CD4-positive, alpha-beta T cell treated with Interleukin-17A for 1 hour (primary cell): ENCODE results near the gene MAOA.
"Not testable (repeated sequence)": the region's sequence is repeated elsewhere in the genome, so short reads cannot be mapped to it uniquely, and the experiment has no call there.

Source experiments
- DNase-seq: peaks from one replicate; pipeline ENCODE4 v3.0.0-alpha.2; 2020

The MAOA gene

DNA sequence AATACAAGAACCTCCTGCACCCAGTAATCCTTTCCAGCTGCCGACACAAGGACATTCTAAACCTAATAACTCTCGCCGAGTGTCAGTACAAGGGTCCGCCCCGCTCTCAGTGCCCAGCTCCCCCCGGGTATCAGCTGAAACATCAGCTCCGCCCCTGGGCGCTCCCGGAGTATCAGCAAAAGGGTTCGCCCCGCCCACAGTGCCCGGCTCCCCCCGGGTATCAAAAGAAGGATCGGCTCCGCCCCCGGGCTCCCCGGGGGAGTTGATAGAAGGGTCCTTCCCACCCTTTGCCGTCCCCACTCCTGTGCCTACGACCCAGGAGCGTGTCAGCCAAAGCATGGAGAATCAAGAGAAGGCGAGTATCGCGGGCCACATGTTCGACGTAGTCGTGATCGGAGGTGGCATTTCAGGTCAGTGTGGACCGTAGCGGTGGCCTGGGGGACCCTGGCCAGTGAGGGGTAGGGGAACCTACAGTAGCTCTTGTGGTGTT lies at the start of gene MAOA:
Gene MAOA (plus strand): TSS at position 295 of the 490 bp plus-strand sequence. CDS start 43 bp downstream, at position 338.
- DNase-seq: peak; percentile 42

- no peak for DNase-seq
Measured at GRCh38 chrX:43612400-43612799, 43.7 kb upstream of the MAOA start.

DNA sequence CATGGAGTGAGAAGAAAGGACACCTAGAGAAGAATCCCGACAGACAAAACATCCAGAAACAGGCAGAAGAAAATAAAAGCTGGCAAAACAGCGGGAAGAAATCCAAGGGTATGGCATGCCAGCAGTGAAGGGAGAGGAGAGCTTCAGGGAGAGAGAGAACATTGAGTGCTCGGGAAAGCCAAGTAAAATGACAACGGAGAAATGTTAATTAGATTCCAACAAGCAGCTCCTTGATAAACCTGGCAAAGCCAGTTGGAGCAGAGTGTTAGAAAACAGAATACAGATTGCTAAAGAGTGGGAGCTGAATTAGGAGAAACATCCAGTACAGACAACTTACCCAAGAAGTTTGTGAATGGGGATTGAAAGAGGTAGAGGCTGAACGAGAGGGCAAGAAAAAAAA lies 40.4 kb upstream of the MAOA start:
- no peak for DNase-seq

- DNase-seq: no peak
Measured at GRCh38 chrX:43618366-43619205, 37.5 kb upstream of the MAOA start.

DNA sequence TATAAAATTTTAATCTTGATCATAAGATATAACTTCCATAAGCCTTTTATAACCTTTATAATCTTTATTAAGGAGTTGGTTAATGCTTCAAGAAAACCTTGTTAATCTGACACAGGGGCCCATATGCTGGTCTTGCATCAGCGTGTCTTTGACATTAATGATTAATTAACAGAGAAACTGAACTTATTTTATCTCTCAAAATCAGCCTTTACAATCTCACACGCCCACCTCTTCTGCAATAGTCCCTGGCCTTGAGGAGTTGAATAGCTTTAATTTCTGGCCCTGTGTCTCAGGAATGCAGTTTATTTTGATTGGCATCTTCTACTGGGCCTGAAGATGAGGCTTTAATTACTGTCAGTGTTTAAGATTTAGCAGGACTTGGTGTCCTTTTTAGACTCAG lies 36.2 kb upstream of the MAOA start:
- DNase-seq: not testable (repeated sequence)

GRCh38 chrX:43627147-43627546 lies 29.0 kb upstream of the MAOA start:
- DNase-seq: no peak

- DNase-seq: no peak
Measured at GRCh38 chrX:43627669-43628068, 28.4 kb upstream of the MAOA start.

- no peak for DNase-seq
Measured at GRCh38 chrX:43629229-43629628, 26.9 kb upstream of the MAOA start.

DNA sequence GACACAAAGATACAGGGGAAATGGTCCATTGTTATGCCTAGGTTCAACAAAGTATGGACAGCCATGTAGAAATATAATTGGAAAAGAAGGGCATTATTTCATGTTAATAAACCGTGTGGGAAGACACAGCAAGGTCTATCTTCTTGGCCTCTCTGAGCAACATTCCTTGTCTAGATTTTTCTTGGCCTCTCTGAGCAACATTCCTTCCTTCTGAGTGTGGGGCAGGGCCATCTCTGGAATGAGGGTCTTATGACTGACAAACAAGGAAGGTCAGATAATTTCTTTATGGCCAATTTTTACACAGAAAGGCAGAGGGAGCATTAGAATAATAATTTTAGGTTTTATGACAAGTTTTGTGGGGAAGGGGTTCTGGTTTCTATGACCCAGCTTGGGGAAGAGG lies 24.3 kb upstream of the MAOA start:
- no peak for DNase-seq

DNA sequence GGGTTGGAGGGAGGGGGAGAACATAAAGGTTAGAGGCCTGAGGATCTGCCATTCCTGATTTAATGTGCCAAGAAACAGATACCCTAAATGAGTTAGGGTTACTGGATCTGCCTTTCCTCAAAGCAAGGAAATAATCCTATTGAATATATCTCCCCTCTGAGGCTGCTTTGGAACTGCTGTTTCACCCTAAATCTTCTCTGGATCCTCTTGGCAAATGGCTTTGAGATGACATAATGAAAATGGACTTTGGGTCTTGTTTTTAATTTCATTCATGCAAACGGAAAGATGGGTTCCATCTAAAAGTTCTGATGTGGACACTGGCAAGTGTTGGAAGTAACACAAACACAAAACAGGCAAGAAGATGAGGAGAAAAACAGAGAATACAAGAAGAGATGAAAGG lies 23.0 kb upstream of the MAOA start:
- DNase-seq: no peak

DNA sequence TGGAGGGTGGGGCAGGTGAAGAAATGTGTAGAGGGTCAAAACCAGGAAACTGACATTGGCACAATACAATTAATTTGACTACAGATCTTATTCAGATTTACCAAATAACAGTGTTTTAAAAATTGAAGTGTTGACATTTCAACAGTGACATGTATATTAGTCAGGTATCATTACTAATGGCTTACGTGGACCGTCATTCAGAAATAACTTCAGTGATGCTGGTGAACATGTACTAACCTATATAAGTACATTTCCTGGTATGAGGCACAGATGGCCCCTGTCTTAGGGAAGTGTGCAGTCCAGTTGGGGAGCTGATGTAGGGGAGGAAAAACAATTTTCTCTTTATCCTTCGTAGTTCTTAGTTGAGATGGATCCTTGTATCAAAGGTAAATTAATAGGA lies 22.3 kb upstream of the MAOA start:
- DNase-seq: no peak

DNA sequence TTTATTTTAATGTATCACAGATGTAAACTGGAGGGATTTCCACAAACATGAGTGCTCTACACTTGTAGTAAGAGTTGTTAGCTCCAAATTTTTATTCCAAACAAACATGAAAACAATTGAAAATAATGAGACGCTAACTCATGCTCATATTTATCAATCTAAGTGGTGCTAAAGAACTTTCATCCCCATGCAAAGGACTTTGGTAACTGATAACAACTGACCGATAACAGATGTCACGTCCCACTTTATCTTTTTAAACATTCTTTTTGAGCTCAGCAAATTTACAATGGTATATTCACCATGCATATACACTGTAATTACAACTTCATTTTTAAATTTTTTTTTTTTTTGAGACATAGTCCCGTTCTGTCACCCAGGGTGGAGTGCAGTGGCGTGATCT lies 15.6 kb upstream of the MAOA start:
- no peak for DNase-seq

- no peak for DNase-seq
Measured at GRCh38 chrX:43641691-43642090, 14.4 kb upstream of the MAOA start.

DNA sequence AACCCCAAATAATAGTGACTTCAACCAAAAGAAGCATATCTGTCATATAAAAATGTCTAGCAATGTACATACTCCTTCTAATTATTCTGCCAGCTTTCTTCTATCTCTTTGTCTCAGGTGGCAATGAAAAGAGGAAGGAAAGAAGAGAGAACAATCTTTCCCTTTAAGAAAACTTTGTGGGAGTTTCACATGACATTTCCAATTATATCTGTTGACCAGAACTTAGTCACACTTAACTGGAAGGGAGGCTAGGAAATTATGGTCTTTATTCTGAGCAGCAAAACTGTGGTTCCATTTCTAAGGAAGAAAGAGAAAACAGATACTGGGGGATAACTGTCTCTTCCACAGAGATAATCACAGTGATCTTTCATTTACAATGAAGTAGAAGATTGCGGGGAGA lies 12.9 kb upstream of the MAOA start:
- no peak for DNase-seq

- no peak for DNase-seq
Measured at GRCh38 chrX:43643662-43644061, 12.4 kb upstream of the MAOA start.

DNA sequence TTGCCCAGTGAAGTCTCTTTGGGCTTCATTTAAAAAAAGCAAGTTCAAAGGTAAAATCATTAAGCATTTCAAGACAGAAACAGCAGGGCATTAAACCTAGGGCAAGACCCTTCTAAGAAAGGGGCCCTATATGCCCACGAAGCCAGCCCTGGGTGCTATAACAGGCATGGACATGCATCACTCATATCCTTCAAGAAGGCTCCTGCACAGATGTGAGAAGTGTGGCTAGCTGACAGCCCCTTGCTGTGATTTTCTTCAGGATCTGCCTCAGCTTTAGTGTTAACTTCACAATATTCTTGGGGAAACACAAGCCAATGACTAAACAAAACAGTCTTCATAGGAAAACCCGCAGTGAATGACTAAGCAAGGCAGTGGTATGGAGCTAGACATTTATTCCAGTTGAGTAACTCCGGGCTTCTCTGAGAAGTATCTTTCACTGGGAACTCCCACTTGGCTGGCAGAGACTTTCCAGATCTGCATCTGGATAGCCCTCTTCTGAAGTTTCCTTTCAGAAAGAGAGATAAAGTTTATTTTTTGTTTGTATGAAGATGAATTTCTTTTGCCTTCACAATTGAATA lies 11.9 kb upstream of the MAOA start:
- no peak for DNase-seq

DNA sequence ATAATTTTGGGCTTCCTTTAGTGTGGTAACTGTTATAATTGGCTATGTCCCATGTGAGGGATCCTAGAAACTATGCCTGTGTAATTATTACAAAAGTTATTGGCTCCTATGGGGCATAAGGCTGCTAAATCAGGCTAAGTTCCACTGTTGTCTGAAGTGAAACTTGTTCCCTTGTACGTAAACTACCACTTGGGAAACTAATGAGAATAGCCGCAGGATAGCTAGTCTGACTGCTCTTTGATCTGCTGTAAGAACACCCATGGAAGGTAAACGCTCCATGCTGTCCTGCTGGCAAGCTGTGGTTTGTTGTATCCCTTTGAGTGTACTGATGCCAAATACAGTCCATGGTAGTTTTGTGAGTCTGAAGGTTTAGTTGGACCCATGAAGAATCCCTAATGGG lies 9.3 kb upstream of the MAOA start:
- DNase-seq: no peak

- DNase-seq: peak; percentile 90
Measured at GRCh38 chrX:43654431-43655150, 1.5 kb upstream of the MAOA start.

DNA sequence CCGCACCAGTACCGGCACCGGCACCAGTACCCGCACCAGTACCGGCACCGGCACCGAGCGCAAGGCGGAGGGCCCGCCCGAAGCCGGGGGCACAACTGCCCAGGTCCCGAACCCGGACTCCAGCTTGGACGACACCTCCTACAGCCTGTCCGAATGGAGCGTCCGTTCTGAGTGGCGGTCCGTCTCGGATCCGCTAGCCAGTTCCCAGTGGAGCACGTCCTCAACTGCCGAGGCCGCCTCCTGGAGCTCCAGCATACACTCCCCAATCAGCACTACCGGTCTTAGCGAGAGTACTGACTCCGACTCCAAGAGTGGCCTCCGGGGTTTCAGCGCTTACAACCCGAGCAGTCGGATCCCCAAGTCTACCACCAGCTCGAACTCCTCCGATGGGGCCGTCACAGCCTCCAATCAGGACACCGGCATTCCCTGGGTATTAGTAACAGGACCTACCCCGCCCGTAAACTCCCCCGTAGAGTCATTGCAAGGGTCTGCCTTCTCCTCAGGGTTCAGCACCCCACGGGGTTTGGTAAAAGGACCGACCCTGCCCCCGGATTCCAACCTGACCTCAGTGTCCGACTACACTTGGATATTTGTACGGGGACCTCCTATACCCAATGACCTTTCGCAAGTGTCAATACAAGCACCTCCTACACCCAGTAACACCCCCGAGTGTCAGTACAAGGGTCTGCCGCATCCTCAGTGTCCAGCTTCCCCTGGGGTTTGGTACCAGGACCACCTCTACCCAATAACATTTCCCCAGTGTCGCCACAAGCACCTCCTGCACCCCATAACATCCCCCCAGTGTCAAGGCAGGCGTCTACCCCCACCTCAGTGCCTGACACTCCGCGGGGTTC lies 721 bp upstream of the MAOA start:
- peak; percentile 16 for DNase-seq

DNA sequence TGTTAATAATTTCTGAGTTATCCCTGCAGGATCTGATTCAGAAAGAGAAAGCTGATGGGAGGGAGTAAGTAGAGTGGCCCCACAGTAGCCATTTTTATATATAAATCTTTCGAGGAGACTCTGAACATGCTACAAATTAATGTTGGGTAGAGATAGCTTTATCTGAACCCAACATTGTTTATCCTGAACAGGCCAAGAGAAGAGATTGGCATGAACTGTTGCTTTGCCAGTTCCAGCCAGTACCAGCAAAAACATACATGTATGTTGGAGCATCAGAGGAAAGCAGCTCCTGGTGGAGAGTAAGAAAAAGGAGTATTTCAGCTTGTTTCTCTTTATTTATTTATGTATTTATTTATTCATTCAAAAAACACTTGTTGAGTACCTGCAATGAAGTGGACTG lies 1.6 kb downstream of the MAOA start:
- no peak for DNase-seq

- DNase-seq: no peak
Measured at GRCh38 chrX:43661521-43662240, 5.6 kb downstream of the MAOA start.

GRCh38 chrX:43663173-43663572 lies 7.1 kb downstream of the MAOA start:
- DNase-seq: no peak
